Testis (tissue), 2 donors: ENCODE results near the gene GATAD2B.

Experiments used
- POLR2A ChIP-seq: fragments of 450-650 bp; IDR thresholded peaks from one replicate; pipeline ENCODE4 v1.6.1; 2017; ENCODE audit warnings: antibody characterized with exemption, mild to moderate bottlenecking, moderate library complexity
- TF ChIP-seq, protein P1 (sequence below), 3 experiments: fragments of 450-650 bp in 2 of 3; fragments of 200-600 bp in 1 of 3; sonication (generic) in 1 of 3; IDR thresholded peaks; one replicate each; pipeline ENCODE4 v1.5.1; 2016 to 2019; ENCODE audit warnings: antibody characterized with exemption in 3 of 3, mild to moderate bottlenecking in 2 of 3, moderate library complexity in 1 of 3

DNA sequence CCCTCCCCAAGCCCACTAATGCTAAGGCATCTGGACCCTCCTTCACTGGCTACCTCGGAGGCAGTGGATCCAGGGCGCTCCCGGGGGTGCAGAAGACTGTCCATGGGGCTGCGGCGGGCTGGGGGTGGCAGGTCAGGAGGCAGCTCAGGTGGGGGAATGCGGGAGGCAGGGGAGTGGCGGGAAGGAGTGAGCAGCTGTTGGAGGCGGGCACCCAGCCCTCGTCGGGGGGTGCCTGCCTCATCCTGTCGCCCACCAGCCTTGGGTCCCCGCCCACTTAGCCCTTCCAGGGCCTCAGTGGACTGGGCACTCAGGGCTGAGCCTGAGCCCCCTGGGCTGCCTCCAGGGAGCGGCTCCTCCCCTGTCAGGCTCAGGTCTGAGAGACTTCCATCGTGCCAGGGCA is 10.7 kb upstream of the GATAD2B start:
- TF ChIP-seq, protein P1, sequence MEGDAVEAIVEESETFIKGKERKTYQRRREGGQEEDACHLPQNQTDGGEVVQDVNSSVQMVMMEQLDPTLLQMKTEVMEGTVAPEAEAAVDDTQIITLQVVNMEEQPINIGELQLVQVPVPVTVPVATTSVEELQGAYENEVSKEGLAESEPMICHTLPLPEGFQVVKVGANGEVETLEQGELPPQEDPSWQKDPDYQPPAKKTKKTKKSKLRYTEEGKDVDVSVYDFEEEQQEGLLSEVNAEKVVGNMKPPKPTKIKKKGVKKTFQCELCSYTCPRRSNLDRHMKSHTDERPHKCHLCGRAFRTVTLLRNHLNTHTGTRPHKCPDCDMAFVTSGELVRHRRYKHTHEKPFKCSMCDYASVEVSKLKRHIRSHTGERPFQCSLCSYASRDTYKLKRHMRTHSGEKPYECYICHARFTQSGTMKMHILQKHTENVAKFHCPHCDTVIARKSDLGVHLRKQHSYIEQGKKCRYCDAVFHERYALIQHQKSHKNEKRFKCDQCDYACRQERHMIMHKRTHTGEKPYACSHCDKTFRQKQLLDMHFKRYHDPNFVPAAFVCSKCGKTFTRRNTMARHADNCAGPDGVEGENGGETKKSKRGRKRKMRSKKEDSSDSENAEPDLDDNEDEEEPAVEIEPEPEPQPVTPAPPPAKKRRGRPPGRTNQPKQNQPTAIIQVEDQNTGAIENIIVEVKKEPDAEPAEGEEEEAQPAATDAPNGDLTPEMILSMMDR (IDR thresholded peaks at IDR 0.05): no peak
- TF ChIP-seq POLR2A: no peak
